ENCODE measurements around the gene ATP11C.

GRCh38 chrX:139762400-139763183 lies 170.3 kb downstream of the ATP11C start:
- TF ChIP-seq POLR2AphosphoS5 (IDR thresholded peaks at IDR 0.05) (no peak), CTCF (IDR thresholded peaks at IDR 0.05) (no peak), EP300 (IDR thresholded peaks at IDR 0.05) (no peak), POLR2A (IDR thresholded peaks at IDR 0.05) (no peak)

All from sigmoid colon (tissue), 4 donors.